MG63 (cell line): ENCODE data around the gene DAND5. TPM values are rescaled to one million over a fixed set of nuclear protein-coding genes. Genes with fewer than 3 reads are reported as not detected.

Experiments
- DNase-seq: peaks from one replicate; pipeline ENCODE4 v3.0.0-alpha.2; 2020
- H3K27me3 ChIP-seq: fragments of 250-450 bp; sonication (Bioruptor Pico); 2 replicates; pipeline ENCODE4 v1.5.1; 2020; ENCODE audit warnings: mild to moderate bottlenecking, moderate library complexity
- H3K36me3 ChIP-seq: fragments of 250-450 bp; sonication (Bioruptor Pico); 2 replicates; pipeline ENCODE4 v1.5.1; 2020; ENCODE audit warnings: mild to moderate bottlenecking, moderate library complexity
- H3K4me3 ChIP-seq: fragments of 250-450 bp; sonication (Bioruptor Pico); 2 replicates; pipeline ENCODE4 v1.5.1; 2020; ENCODE audit warnings: mild to moderate bottlenecking, moderate library complexity
- H3K9me3 ChIP-seq: fragments of 250-450 bp; sonication (Bioruptor Pico); 2 replicates; pipeline ENCODE4 v1.5.1; 2020; ENCODE audit warnings: mild to moderate bottlenecking, moderate library complexity
- total RNA-seq: library from RNA; depleted of rRNA; stranded (reverse); fragments of >200 nt; shearing (Covaris generic); gene quantifications from 2 replicates; pipeline ENCODE4 v1.2.3, GENCODE V29; 2014; ENCODE audit warnings: low replicate concordance

The DAND5 gene
- total RNA-seq, 1 experiment from 2014 or later = 0.33 TPM

DNA sequence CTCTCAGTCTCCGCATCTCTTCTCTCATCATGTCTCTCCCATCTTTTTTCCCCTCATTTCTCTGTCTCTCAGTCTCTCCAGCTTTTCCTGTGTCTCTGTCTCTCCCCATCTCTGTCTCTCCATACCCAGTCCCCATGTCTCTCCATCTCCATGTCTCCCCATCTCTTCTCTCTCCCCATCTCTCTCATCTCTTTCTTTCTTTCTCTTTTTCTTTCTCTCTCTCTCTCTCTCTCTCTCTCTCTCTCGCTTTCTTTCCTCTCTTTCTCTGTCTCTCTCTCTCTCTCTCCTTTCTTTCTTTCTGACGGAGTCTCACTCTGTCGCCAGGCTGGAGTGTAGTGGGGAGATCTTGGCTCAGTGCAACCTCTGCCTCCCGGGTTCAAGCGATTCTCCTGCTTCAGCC is 13.3 kb downstream of the DAND5 start:
- Histone ChIP-seq H3K9me3 (no peaks in the 10 kb centered on the region), H3K27me3 (no peaks in the 10 kb centered on the region), H3K4me3 (no peak overlapping the region), H3K36me3 (no peaks in the 10 kb centered on the region)
- no peak for DNase-seq

DNA sequence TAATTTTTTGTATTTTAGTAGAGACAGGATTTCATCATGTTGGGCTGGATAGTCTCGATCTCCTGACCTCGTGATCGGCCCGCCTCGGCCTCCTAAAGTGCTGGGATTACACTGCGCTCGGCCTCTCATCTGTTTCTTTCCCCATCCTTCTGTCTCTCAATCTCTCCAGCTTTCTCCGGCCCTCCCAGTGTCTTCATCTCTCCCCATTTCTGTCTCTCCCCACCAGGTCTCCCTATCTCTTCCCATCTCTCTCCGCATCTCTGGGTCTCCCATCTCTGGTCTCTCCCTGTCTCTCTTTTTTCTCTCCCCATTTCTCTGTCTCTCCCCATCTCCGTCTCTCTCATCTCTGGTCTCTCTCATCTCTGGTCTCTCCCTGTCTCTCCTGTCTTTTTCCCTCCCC is 13.7 kb downstream of the DAND5 start:
- DNase-seq = no peak
- Histone ChIP-seq H3K4me3 (peak overlapping the region; percentile 28), H3K9me3 (no peaks in the 10 kb centered on the region), H3K36me3 (no peaks in the 10 kb centered on the region), H3K27me3 (no peaks in the 10 kb centered on the region)

DNA sequence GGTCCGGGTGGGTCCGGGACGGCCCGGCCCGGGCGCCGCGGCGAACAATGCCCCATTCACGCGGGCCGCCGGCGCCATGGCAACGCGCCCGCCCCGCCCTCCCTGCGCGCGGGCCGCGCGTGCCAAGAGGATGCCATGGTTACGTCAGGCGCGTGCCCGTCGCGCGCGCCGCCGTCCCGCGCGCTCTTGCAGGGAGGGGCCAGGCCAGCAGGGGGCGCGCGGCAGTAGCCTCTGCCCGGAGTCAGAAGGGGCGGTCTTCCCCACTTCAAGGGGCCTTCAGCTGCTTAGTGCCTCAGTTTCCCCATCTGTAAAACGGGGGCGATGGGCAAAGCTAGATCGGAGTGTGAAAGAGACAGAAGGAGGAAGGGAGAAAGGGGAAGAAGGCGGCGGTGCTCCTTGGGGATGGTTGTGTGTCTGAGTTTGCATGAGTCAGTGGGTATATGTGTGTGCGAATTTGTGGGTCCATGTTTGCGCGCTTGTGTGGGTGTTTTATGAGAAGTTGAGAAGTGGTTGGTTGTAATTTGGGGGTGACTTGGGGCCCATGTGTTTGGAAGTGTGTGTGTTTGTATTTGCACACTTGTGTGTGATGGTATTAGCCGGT is 14.3 kb downstream of the DAND5 start:
- no peaks in the 10 kb centered on the region for H3K27me3 ChIP-seq
- H3K9me3 ChIP-seq = no peaks in the 10 kb centered on the region
- H3K36me3 ChIP-seq = no peaks in the 10 kb centered on the region
- H3K4me3 ChIP-seq = peak overlapping the region; percentile 28
- peak; percentile 82 for DNase-seq

DNA sequence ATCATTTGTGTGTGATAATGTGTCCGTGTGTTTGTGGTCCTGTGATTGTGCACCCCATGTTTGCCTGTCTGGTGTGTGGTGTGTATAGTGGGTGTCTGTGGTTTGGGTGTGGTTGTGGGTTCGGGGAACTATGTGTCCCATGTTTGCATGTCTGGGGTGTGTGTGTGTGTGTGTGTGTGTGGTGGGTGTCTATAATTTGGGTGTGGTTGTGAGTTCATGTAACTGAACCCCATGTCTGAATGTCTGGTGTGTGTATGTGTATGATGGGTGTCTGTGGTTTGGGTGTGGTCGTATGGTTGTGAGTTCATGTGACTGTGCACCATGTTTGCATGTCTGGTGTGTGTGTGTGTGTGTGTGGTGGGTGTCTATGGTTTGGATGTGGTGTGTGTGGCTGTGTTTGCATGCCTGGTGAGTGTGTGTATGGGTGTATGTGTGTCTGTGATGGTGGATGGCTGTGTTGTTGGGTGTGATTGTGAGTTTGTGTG is 14.8 kb downstream of the DAND5 start:
- Histone ChIP-seq H3K27me3 (no peaks in the 10 kb centered on the region), H3K36me3 (no peaks in the 10 kb centered on the region), H3K9me3 (no peaks in the 10 kb centered on the region), H3K4me3 (no peak overlapping the region)
- no peak for DNase-seq

DNA sequence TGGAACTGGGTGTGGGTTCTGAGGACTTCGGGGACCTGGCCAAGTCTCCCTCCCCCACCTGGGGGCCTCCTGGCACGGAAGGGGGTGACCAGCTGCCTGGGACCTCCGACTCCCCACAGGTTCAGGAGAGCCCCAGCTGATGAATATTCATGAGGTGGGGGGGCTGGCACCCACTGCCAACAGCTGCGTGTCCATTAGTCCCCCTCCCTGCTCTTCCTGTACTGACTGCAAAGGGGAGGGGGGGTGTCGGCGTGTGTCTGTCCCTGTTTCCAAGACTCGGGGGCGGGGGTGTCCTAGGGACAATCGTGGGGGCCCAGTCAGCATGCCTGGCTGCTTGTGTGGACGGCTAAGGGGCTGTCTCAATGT is 15.3 kb downstream of the DAND5 start:
- no peaks in the 10 kb centered on the region for H3K9me3 ChIP-seq
- H3K36me3 ChIP-seq = no peaks in the 10 kb centered on the region
- H3K4me3 ChIP-seq = no peak overlapping the region
- H3K27me3 ChIP-seq = no peaks in the 10 kb centered on the region
- no peak for DNase-seq

DNA sequence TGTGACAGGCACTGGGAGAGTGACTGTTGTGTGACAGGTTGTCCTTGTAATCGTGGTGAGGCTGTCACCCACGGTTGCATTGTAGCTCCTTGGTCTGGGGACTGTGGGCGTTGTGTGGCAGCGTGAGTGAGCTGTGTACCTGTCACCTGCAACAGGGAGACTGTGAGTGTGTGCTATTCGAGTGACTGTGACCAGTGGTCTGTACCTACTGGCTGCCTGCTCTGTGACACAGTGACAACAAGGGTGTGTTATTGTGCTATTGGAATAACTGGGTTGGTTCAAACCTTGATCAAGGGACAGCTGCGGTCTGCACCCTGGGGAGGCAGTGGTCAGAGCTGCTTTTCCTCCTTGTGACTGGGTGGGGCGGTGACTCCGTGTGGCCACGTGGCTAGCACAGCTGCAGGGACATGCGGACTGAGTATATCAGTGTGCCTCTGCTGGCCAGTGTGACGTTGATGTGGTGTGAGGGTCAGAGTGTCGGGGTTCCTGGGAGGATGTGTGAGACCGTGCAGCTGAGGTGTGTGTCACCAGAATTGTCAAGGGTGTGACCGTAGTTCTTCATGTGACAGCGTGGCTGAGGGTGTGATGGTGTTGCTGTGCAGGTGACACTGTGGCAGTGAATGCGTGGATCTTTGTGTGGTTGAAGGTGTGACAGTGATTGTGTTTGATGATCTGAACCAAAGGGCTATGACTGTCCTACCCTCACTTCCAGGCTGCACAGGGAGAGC is 15.8 kb downstream of the DAND5 start:
- H3K27me3 ChIP-seq = no peaks in the 10 kb centered on the region
- H3K9me3 ChIP-seq = no peaks in the 10 kb centered on the region
- no peaks in the 10 kb centered on the region for H3K36me3 ChIP-seq
- H3K4me3 ChIP-seq = no peak overlapping the region
- no peak for DNase-seq

DNA sequence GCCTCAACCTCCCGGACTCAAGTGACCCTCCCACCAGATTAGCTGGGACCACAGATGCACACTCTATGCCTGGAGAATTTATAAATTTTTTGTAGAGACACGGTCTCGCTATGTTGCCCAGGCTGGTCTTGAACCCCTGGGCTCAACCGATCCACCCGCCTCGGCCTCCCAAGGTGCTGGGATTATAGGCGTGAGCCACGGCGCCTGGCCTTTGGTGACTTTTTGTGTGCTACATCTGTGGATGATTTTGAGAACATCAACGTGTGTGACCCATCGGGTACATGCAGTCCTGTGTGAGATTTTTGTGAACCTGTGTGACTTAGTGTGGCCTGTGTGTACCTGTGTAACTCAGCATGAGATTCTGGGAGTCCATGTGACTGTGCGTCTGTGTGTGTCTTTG is 17.4 kb downstream of the DAND5 start:
- no peaks in the 10 kb centered on the region for H3K9me3 ChIP-seq
- no peak for DNase-seq
- H3K27me3 ChIP-seq = no peaks in the 10 kb centered on the region
- H3K4me3 ChIP-seq = no peak overlapping the region
- H3K36me3 ChIP-seq = no peaks in the 10 kb centered on the region

DNA sequence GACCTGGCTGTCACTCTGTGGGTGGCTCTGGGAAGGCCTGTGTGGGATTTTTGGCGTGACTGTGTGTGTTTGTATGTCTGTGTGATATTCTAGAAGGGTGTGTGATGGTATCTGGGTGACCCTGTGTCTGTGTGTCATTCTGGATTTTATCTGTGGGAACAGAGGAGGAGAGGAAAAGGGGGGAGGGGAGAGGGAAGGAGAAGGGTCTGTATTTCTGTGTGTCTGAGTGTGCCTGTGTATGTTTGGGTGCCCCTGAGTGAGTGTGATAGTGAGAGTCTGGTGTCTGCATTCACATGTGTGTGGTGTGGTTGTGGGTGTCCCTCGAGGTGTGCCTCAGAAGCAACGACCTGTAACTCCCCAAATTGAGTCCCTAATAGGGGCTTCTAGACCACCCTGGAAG is 17.8 kb downstream of the DAND5 start:
- Histone ChIP-seq H3K4me3 (no peak overlapping the region), H3K36me3 (no peaks in the 10 kb centered on the region), H3K9me3 (no peaks in the 10 kb centered on the region), H3K27me3 (no peaks in the 10 kb centered on the region)
- DNase-seq = no peak

DNA sequence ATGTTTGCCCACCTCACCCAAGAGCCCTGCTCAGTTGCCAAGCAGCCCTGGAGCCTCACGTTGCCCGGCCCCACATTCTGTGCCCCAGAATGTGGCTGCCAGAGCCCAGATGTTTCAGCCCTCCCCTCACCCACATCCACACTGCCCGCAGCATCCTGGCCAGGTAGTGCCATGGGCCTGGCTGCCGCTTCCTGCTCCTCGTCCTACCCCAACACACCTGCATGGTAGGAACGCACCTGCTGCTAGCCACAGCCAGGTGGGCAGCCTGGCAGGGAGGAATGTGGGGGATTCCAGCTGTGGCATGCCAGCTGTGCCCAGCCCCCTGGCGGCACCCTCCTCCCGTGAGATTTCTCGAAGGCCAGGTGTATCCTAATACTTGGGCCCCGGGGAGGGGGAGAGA is 18.4 kb downstream of the DAND5 start:
- H3K9me3 ChIP-seq = no peaks in the 10 kb centered on the region
- DNase-seq = no peak
- H3K4me3 ChIP-seq = no peak overlapping the region
- H3K27me3 ChIP-seq = no peaks in the 10 kb centered on the region
- no peaks in the 10 kb centered on the region for H3K36me3 ChIP-seq

DNA sequence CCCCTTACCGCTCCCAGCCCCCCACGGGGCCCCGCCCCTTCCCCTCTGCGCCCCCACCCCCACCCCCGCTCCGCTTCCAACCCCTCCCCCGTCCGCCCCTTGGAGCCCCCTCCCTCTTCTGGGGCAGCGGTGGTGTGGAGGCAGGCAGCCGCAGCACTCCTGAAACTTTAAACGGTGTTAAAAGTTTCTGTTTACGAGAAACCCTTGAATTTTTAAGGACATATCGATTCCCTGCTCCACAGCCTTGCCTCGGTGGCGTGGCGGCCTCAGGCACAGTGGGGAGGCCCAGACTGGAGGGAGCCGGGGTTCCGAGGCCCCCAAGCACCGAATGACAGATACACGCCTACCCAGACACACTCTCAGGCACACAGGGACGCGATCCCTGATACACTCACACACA is 21.1 kb downstream of the DAND5 start:
- DNase-seq = no peak
- H3K4me3 ChIP-seq = no peak overlapping the region
- no peaks in the 10 kb centered on the region for H3K9me3 ChIP-seq
- H3K27me3 ChIP-seq = no peaks in the 10 kb centered on the region
- no peaks in the 10 kb centered on the region for H3K36me3 ChIP-seq

DNA sequence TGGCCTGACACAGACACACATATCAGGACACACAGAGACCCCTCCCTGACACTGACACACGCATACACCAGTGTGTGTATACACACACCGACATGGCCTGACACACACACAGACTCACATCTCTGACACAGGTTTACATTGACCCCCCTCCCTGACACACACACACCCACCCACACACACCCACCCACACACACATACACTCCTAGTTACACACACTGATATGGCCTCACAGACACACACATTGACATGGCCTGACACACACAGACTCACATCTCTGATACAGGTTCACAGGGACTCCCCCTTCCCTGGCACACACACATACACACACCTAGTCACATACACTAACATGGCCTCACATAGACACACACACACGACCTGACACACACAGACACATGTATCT is 21.5 kb downstream of the DAND5 start:
- Histone ChIP-seq H3K9me3 (no peaks in the 10 kb centered on the region), H3K4me3 (no peak overlapping the region)

DNA sequence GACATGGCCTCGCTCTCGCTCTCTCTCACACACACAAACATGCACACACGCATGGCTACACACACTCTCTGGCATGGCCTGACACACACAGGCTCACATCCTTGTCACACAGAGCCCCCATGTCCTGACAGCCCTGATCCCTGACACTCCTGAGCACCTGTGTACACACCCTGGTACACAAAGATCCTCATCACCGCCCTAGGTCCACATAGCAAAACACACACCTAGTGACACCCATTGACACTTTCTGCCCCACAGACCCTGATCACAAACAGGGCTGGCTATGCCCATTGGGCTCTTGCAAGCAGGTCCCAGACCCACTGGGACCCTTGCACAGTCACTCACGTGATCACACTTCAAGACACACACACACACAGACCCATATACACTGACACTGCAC is 21.9 kb downstream of the DAND5 start:
- H3K4me3 ChIP-seq = no peak overlapping the region
- no peak for DNase-seq
- H3K9me3 ChIP-seq = no peaks in the 10 kb centered on the region
- peaks cover 3% of the 10 kb centered on the region; the same call in 1 of the 2 replicates for H3K36me3 ChIP-seq
- H3K27me3 ChIP-seq = no peaks in the 10 kb centered on the region

More for the DNA sequence above, 21.5 kb downstream of the DAND5 start:
- Histone ChIP-seq H3K27me3 (no peaks in the 10 kb centered on the region), H3K36me3 (no peaks in the 10 kb centered on the region)
- no peak for DNase-seq

DNA sequence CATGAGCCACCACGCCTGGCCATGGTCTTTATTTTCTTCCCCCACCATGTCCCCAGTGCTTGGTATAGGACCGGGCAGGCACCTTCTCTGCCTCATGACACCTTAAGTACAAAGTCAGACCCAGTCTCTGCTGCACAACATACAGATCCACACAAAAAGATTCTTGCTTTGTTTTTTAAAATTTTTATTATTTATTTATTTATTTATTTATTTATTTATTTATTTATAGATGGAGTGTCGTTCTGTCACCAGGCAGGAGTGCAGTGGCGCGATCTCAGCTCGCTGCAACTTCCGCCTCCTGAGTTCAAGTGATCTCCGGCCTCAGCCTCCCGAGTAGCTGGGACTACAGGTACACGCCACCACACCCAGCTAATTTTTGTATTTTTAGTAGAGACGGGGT is 23.4 kb downstream of the DAND5 start:
- Histone ChIP-seq H3K27me3 (no peaks in the 10 kb centered on the region), H3K4me3 (no peak overlapping the region), H3K9me3 (no peaks in the 10 kb centered on the region), H3K36me3 (peaks cover 16% of the 10 kb centered on the region)
- DNase-seq = no peak

DNA sequence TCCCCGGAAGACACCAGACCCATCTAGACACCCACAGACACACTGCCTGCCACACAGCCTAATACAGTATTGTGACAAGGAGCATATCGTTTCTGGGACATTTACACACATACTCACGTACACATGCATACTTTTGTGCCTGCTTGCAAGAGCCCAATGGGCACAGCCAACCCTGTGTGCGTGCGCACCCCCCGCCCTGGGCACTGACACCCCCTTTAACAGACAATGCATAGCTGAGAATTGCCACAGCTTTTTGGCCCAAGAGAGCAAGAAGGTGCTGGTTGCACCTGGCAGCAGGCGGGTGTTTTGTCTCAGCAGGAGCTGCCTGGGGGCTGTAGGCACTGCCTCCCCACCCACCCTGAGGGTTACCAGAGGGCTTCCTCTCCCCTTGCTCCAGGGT is 24.2 kb downstream of the DAND5 start:
- Histone ChIP-seq H3K36me3 (peaks cover 24% of the 10 kb centered on the region), H3K27me3 (no peaks in the 10 kb centered on the region), H3K9me3 (no peaks in the 10 kb centered on the region), H3K4me3 (no peak overlapping the region)
- DNase-seq = no peak

DNA sequence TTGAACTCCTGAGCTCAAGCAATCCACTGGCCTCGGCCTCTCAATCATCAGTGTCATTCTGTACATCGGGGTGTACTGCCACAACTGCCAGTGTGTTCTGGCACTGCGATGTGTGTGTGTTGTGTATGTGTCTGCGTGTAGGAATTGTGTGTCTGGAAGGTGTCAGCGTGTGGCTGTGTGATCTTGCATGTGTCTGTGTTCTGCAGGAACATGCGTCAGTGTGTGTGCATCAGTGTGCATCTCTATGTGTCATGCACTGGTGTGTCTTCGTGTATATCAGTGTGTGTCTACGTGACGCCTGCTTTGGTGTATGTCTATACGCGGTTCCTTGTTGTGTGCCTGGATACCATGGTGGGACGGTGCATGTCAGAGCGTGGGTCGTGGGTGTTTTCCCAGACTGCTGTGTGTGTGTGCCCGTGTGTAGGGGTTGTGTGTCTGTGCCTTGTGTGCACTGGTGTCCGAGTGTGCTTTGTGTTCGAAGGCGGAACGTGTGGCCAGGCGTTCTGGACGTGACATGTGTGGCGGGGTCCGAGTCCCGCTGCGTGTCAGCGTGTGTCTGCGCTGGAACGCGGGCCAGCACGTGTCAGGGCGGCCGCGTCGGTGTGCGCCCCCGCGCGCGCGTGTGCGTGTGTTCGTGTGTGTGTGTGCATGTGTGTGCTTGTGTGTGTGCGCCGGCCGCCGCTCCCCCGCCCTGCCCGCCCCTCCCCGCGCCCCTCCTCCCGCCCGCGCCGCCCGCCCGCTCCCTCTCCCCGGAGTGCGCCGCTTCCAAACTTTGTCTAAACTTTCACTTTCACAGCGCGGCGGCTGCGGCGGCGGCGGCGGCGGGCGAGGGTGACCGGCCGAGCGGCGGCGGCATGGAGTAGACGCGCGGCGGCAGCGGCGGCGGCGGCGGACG is 25.6 kb downstream of the DAND5 start, which contains the start of gene NFIX:
TSS of gene NFIX (plus strand) at position 775 of the 895 bp plus-strand sequence. CDS start 363 bp downstream, outside the sequence.
- H3K4me3 ChIP-seq = peak within 1 kb of the TSS; percentile 95
- peak; percentile 88 for DNase-seq
- H3K9me3 ChIP-seq = no peaks in the 10 kb centered on the region
- peaks cover 38% of the 10 kb centered on the region for H3K36me3 ChIP-seq
- H3K27me3 ChIP-seq = no peaks in the 10 kb centered on the region

DNA sequence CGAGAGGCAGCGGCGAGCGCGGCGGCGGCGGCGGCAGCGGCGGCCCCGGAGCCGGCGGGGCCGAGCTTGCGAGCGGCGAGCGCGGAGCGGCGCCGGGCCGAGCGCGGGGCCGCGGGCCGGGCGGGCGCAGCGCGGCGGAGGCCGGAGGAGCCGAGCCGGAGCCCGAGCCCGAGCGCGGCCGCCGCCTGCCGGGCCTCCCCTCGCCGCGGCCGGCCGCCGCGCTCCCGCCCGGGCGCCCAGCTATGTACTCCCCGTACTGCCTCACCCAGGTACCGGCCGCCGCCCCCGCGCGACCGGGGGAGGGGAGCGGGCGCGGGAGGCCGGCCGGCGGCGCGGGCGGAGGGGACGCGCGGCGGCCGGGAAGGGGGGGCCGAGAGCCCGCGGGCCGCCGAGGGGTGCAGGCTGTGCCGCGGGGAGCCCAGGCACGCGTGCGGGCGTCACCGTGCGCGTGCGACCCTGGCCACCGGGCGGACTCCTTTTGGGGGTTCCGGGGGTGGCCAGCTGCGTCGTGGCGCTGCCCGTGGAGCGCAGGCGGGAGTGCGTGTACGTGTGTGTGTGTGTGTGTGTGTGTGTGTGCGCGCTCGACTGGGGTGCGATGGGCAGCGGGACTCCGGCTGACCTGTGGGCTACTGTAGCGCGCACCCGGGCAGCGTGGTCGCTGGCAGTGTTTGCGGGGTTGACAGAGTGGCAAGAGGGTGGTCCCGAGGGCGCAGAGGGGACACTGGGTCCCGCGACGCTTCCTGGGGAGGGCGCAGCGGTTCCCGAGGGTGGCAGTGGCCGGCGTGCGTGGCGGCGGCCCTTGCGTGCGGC is 26.4 kb downstream of the DAND5 start:
- H3K27me3 ChIP-seq = no peaks in the 10 kb centered on the region
- DNase-seq = peak; percentile 75
- no peaks in the 10 kb centered on the region for H3K9me3 ChIP-seq
- H3K4me3 ChIP-seq = peak overlapping the region; percentile 95
- peaks cover 47% of the 10 kb centered on the region for H3K36me3 ChIP-seq
